Measurements from ENCODE around the gene NRG2.

- TF ChIP-seq POLR2A (IDR thresholded peaks at IDR 0.05) (no peak), CTCF (IDR thresholded peaks at IDR 0.05) (no peak)
Measured at GRCh38 chr5:139805545-139805944, 237.6 kb downstream of the NRG2 start.

Data from uterus (tissue), 2 donors.